Adrenal gland (tissue), 12 donors: ENCODE results near the gene CPM. TPM values are rescaled to one million over a fixed set of nuclear protein-coding genes. Genes with fewer than 3 reads are reported as not detected.

ENCODE experiments used
- DNase-seq, 7 donors: peaks; one replicate each; pipeline ENCODE4 v3.0.0-alpha.2; 2019 to 2020
- H3K27ac ChIP-seq, 5 donors: fragments of 200-600 bp; sonication (generic) in 4 of 5; 1 replicate in 3 of 5; 2 replicates in 2 of 5; pipeline versions ENCODE4 v1.5.1 to v1.8.0; 2016 to 2020; ENCODE audit warnings: mild to moderate bottlenecking in 1 of 5
- H3K27me3 ChIP-seq: fragments of 200-600 bp; 2 replicates; pipeline ENCODE4 v1.8.0; 2021
- H3K36me3 ChIP-seq, 2 donors: fragments of 200-600 bp; replicated peaks in 1 of 2; 1 replicate in 1 of 2; 2 replicates in 1 of 2; pipeline versions ENCODE4 v1.5.1 to v1.8.0; 2018 to 2022
- H3K4me1 ChIP-seq, 2 donors: fragments of 200-600 bp; replicated peaks in 1 of 2; 1 replicate in 1 of 2; 2 replicates in 1 of 2; pipeline versions ENCODE4 v1.5.1 to v1.8.0; 2018 to 2021
- H3K4me3 ChIP-seq, 4 donors: fragments of 200-600 bp; sonication (generic) in 3 of 4; one replicate each; pipeline ENCODE4 v1.5.1; 2016 to 2018
- H3K9me3 ChIP-seq, 3 donors: fragments of 200-600 bp; sonication (generic) in 1 of 3; replicated peaks in 1 of 3; 1 replicate in 2 of 3; 2 replicates in 1 of 3; pipeline versions ENCODE4 v1.5.1 to v1.8.0; 2016 to 2021
- POLR2A ChIP-seq, 2 donors: fragments of 450-650 bp; IDR thresholded peaks; one replicate each; pipeline ENCODE4 v1.6.1; 2017; ENCODE audit warnings: antibody characterized with exemption in 2 of 2, mild to moderate bottlenecking in 2 of 2, moderate library complexity in 1 of 2
- WGBS, 4 donors: extraction: QIAGEN DNeasy Blood & Tissue Kit in 2 of 4; methylation state at CpG; one replicate each; pipeline versions ENCODE4 v1.1.5 to v1.1.7; 2013 to 2017; 5-methylcytosine and 5-hydroxymethylcytosine counted together
- intact Hi-C, 2 donors: fragments of 100-400 bp; cut with DNase I; formaldehyde crosslinking; loops; one replicate each; pipeline versions ENCODE4 v1.14.1 to v1.15.0; 2022 to 2023
- polyA plus RNA-seq, 3 donors: library from polyadenylated mRNA; stranded (reverse); fragments of 200-250 nt in 2 of 3; fragments of 350-450 nt in 1 of 3; fragmentation: Illumina TruSeq in 1 of 3; extraction: RNeasy Lipid Tissue Mini Kit (QIAGEN cat#74804) in 1 of 3; gene quantifications; one replicate each; pipeline ENCODE4 v1.2.3, GENCODE V29; 2013 to 2014
- total RNA-seq, 9 donors: library from RNA; depleted of rRNA in 4 of 9; stranded (reverse); fragments of >200 nt in 4 of 9; fragments of 120-200 nt in 1 of 9; fragmentation: NEBNext Ultra II Directional in 1 of 9; extraction: Animal tissue kit (Norgen Biotek cat#: 25700) in 1 of 9; gene quantifications; one replicate each; pipeline versions ENCODE4 v1.1.0 to v1.2.4, GENCODE V29; 2013 to 2023
- TF ChIP-seq, protein P1 (sequence below), 6 experiments: fragments of 450-650 bp in 4 of 6; fragments of 200-600 bp in 2 of 6; sonication (generic) in 1 of 6; IDR thresholded peaks; 1 replicate in 5 of 6; 2 replicates in 1 of 6; pipeline versions ENCODE4 v1.5.1 to v1.8.0; 2016 to 2021; ENCODE audit warnings: antibody characterized with exemption in 6 of 6, mild to moderate bottlenecking in 2 of 6, moderate library complexity in 1 of 6
- donor health status: healthy with polysubstance abuse.
- donor health status: Bipolar disorder and iron deficiency.
- donor health status: DM: yes; HTN: yes; CAD: no.
- donor health status: DM: no; HTN: no; CAD: no.
- donor health status: DM: no; HTN: no; CAD: no.
- donor health status: DM: yes; HTN: yes; CAD: no.

Gene CPM
- total and polyA plus RNA-seq, 12 donors = 10.8 to 170 (median 53.5) TPM

DNA sequence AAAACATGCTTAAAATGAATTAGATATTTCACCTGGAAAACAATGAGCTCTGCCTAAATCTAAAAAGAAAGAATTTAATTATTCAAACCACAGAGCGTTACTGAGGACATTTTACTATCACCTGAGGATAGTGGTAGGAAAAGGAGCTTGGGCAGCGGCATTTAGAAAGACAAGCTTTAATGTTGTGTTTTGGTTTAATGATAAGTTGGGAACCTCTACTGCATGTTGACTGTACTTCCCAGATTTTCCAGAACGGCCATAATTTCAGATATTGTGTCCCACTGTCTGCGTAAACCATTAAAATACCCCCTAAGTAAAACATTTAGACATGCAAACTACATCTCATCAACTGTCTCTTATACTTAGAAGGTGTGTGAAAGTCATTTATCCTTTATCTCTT, 55.4 kb downstream of the CPM start:
- Histone ChIP-seq H3K9me3 (no peaks in the 10 kb centered on the region), H3K36me3 (no peaks in the 10 kb centered on the region), H3K27ac (no peak overlapping the region), H3K27me3 (no peaks in the 10 kb centered on the region), H3K4me1 (peaks cover 3 to 9% of the 10 kb centered on the region in 2 donors), H3K4me3 (no peak overlapping the region)
- 95 to 97% (median 96%) methylated on average over 4 of the region's 4 CpGs for WGBS, 4 donors
- DNase-seq = no peak
- intact Hi-C loops = no loop called here
- TF ChIP-seq POLR2A (IDR thresholded peaks at IDR 0.05) = no peak
- TF ChIP-seq, protein P1, sequence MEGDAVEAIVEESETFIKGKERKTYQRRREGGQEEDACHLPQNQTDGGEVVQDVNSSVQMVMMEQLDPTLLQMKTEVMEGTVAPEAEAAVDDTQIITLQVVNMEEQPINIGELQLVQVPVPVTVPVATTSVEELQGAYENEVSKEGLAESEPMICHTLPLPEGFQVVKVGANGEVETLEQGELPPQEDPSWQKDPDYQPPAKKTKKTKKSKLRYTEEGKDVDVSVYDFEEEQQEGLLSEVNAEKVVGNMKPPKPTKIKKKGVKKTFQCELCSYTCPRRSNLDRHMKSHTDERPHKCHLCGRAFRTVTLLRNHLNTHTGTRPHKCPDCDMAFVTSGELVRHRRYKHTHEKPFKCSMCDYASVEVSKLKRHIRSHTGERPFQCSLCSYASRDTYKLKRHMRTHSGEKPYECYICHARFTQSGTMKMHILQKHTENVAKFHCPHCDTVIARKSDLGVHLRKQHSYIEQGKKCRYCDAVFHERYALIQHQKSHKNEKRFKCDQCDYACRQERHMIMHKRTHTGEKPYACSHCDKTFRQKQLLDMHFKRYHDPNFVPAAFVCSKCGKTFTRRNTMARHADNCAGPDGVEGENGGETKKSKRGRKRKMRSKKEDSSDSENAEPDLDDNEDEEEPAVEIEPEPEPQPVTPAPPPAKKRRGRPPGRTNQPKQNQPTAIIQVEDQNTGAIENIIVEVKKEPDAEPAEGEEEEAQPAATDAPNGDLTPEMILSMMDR (IDR thresholded peaks at IDR 0.05) = no peak

- no peak overlapping the region for H3K4me3 ChIP-seq
- intact Hi-C loops = no loop called here
- no peak for DNase-seq
- TF ChIP-seq, protein P1 (IDR thresholded peaks at IDR 0.05) = no peak
- no peak for TF ChIP-seq POLR2A (IDR thresholded peaks at IDR 0.05)
- no peaks in the 10 kb centered on the region for H3K27me3 ChIP-seq
- H3K27ac ChIP-seq = no peak overlapping the region
- no peaks in the 10 kb centered on the region for H3K9me3 ChIP-seq
- H3K4me1 ChIP-seq = peaks cover 3 to 9% of the 10 kb centered on the region in 2 donors
- WGBS, 4 donors = 24 to 43% (median 38%) methylated on average over 4 of the region's 4 CpGs
- no peaks in the 10 kb centered on the region for H3K36me3 ChIP-seq
Measured at GRCh38 chr12:68876461-68876860, 56.5 kb downstream of the CPM start.

DNA sequence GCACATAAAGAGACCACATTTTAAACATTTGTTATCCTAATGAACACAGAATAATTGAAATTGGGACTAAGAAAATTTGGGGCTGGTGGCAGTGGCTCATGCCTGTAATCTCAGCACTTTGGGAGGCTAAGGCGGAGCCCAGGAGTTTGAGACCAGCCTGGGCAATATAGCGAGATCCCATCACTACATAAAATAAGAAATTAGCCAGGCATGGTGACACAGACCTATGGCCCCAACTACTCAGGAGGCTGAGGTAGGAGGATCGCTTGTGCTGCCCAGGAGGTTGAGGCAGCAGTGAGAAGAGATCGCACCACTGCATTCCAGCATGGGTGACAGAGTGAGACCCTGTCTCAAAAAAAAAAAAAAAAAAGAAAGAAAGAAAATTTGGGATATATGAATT, 59.7 kb downstream of the CPM start:
- intact Hi-C loops = no loop called here

DNA sequence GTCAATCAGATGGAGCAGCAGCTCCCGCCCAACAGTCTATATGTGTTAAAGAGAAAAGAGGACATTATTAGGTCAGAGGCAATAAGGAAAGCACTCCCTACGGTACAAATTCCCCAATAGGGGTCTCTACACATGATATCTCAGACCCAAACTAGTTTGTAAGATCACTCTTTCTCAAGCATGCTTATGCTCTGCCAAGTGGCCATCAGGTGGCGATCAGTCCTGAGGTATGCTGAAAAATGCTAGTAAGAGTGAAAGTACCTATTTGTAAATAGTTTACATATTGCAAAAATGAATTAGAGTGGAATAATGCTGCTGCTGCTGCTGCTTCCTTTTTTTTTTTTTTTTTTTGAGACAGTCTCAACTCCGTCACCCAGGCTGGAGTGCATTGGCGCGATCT, 61.0 kb downstream of the CPM start:
- TF ChIP-seq, protein P1 (IDR thresholded peaks at IDR 0.05) = peak in 3 of 6 experiments; percentile 7 to 14 (median 11)
- TF ChIP-seq POLR2A (IDR thresholded peaks at IDR 0.05) = no peak
- WGBS, 4 donors = 81 to 87% (median 84%) methylated on average over 6 of the region's 6 CpGs
- no peak overlapping the region for H3K4me3 ChIP-seq
- H3K9me3 ChIP-seq = no peaks in the 10 kb centered on the region
- H3K36me3 ChIP-seq = no peaks in the 10 kb centered on the region
- DNase-seq = peak in 1 of 7 donors; percentile 19
- H3K27ac ChIP-seq = no peak overlapping the region
- intact Hi-C loops = no loop called here
- H3K4me1 ChIP-seq = no peaks in the 10 kb centered on the region
- no peaks in the 10 kb centered on the region for H3K27me3 ChIP-seq

More for the DNA sequence above, 59.7 kb downstream of the CPM start:
- Histone ChIP-seq H3K4me1 (no peaks in the 10 kb centered on the region), H3K27ac (no peak overlapping the region), H3K36me3 (no peaks in the 10 kb centered on the region), H3K4me3 (no peak overlapping the region), H3K9me3 (no peaks in the 10 kb centered on the region), H3K27me3 (no peaks in the 10 kb centered on the region)
- WGBS, 4 donors = 94 to 98% (median 96%) methylated on average over 4 of the region's 4 CpGs
- TF ChIP-seq POLR2A (IDR thresholded peaks at IDR 0.05) = no peak
- TF ChIP-seq, protein P1 (IDR thresholded peaks at IDR 0.05) = no peak
- DNase-seq = no peak
